Measurements from ENCODE around the gene BLVRB. TPM values are rescaled to one million over a fixed set of nuclear protein-coding genes. Genes with fewer than 3 reads are reported as not detected.

The BLVRB gene
- total and polyA plus RNA-seq, 9 of the 15 experiments (the other 6 are each of a cell fraction or from before 2014, with no cell fraction given) = 81.1 to 749 (median 331) TPM

- TF ChIP-seq, protein P1, sequence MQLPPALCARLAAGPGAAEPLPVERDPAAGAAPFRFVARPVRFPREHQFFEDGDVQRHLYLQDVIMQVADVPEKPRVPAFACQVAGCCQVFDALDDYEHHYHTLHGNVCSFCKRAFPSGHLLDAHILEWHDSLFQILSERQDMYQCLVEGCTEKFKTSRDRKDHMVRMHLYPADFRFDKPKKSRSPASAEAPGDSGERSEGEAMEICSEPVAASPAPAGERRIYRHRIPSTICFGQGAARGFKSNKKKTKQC (CRISPR knock-in tag; IDR thresholded peaks at IDR 0.05) = no peak
- TF ChIP-seq CC2D1A (IDR thresholded peaks at IDR 0.05) (peak; percentile 48; the same call in 1 of the 2 replicates), MLLT1 (IDR thresholded peaks at IDR 0.05) (peak in 1 of 2 experiments; percentile 14; a peak in 1 of 4 replicates), PHB (CRISPR knock-in tag; IDR thresholded peaks at IDR 0.05) (no peak), KDM1A (IDR thresholded peaks at IDR 0.05) (peak; percentile 88 to 93), HLTF (IDR thresholded peaks at IDR 0.05) (no peak), HDGF (IDR thresholded peaks at IDR 0.05) (peak; percentile 54; the same call in 1 of the 2 replicates), ZNF695 (CRISPR knock-in tag; IDR thresholded peaks at IDR 0.05) (no peak), SRSF3 (IDR thresholded peaks at IDR 0.05; ENCODE audit: insufficient read depth, low read length) (no peak), REST (IDR thresholded peaks at IDR 0.05; ENCODE audit: borderline replicate concordance) (no peak), REST (CRISPR knock-in tag; IDR thresholded peaks at IDR 0.05; ENCODE audit: low read depth) (no peak), SP2 (IDR thresholded peaks at IDR 0.05; ENCODE audit: extremely low read depth, low read depth, low read length, poor library complexity, severe bottlenecking) (no peak), SOX6 (IDR thresholded peaks at IDR 0.05) (no peak), BRD9 (IDR thresholded peaks at IDR 0.05; ENCODE audit: low read depth, partially characterized antibody) (no peak), TAL1 (IDR thresholded peaks at IDR 0.05) (no peak), EP300 (IDR thresholded peaks at IDR 0.05; ENCODE audit: low read length) (no peak), RCOR1 (IDR thresholded peaks at IDR 0.05; ENCODE audit: borderline replicate concordance in 1 of 2, low read depth in 2 of 2, low read length in 2 of 2) (peak; percentile 78 to 90), SMC3 (conservative IDR thresholded peaks at IDR 0.05; ENCODE audit: insufficient read depth, low read depth, low read length) (no peak), ATF1 (CRISPR knock-in tag; IDR thresholded peaks at IDR 0.05) (no peak), ATF1 (tag; IDR thresholded peaks at IDR 0.05) (no peak)
These were observed 49.8 kb downstream of the BLVRB start (continued) for GRCh38 chr19:40415768-40416167.

Data from K562 (cell line).